NCI-H2029 treated with DMSO at 0.1 percent for 48 hours (cell line): ENCODE measurements around the gene UNC45A.
"Not testable (repeated sequence)": the region's sequence is repeated elsewhere in the genome, so short reads cannot be mapped to it uniquely, and the experiment has no call there.

Experiments
- DNase-seq: peaks from one replicate; lab custom pipeline; 2025; lab: John Stamatoyannopoulos, UW

Gene UNC45A, protein sequence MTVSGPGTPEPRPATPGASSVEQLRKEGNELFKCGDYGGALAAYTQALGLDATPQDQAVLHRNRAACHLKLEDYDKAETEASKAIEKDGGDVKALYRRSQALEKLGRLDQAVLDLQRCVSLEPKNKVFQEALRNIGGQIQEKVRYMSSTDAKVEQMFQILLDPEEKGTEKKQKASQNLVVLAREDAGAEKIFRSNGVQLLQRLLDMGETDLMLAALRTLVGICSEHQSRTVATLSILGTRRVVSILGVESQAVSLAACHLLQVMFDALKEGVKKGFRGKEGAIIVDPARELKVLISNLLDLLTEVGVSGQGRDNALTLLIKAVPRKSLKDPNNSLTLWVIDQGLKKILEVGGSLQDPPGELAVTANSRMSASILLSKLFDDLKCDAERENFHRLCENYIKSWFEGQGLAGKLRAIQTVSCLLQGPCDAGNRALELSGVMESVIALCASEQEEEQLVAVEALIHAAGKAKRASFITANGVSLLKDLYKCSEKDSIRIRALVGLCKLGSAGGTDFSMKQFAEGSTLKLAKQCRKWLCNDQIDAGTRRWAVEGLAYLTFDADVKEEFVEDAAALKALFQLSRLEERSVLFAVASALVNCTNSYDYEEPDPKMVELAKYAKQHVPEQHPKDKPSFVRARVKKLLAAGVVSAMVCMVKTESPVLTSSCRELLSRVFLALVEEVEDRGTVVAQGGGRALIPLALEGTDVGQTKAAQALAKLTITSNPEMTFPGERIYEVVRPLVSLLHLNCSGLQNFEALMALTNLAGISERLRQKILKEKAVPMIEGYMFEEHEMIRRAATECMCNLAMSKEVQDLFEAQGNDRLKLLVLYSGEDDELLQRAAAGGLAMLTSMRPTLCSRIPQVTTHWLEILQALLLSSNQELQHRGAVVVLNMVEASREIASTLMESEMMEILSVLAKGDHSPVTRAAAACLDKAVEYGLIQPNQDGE

DNA sequence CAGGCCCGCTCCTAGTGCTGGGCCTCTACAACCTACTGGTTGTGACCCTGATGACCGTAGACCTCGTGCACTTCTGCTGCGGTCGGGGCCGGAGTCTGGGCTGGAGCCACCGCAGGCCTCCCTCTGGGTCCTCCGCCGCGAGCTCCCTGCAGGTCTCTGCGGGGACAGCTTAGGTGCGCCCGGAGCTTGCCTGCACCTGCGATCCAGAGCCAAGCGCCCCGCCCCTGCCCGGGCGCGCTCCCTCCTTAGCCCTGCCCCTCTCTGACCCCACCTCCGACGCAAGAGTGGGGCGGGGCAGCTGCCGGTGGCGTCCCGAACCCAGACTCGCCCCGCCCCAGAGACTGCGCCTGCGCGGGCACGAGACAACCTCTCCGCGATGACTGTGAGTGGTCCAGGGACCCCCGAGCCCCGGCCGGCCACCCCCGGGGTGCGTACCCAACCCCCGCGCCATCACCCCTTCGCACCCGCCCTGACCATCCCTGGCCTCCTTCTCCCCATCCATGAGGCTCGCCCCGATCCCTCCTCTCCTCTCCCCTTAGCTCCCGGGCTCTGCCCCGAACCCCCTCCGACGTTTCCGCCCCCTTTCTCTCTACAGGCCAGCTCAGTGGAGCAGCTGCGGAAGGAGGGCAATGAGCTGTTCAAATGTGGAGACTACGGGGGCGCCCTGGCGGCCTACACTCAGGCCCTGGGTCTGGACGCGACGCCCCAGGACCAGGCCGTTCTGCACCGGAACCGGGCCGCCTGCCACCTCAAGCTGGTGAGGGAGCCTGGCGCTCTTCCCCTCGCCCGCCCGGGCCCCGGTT lies at the start of gene UNC45A:
TSS of gene UNC45A (plus strand) at position 337 of the 803 bp plus-strand sequence. CDS start at position 377, 40 bp downstream.
- peak; percentile 17 for DNase-seq

GRCh38 chr15:90885432-90886290 lies 49.4 kb upstream of the UNC45A start:
- DNase-seq: no peak

DNA sequence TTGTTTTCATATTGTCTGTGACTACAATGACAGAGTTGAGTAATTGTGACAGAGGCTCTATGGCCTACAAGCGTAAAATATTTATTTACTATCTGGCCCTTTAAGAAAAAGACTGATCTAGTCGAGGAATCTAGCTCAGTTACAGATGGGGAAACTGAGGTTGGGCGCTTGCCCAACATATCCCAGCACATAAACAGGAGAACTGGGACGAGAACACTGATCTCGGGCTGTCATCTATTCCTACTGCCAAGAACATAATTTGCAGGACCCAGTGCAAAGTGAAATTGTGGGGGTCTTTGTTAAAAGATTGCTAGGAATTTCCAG lies 48.8 kb upstream of the UNC45A start:
- no peak for DNase-seq

- no peak for DNase-seq
Observed at GRCh38 chr15:90887037-90887481, 48.0 kb upstream of the UNC45A start.

DNA sequence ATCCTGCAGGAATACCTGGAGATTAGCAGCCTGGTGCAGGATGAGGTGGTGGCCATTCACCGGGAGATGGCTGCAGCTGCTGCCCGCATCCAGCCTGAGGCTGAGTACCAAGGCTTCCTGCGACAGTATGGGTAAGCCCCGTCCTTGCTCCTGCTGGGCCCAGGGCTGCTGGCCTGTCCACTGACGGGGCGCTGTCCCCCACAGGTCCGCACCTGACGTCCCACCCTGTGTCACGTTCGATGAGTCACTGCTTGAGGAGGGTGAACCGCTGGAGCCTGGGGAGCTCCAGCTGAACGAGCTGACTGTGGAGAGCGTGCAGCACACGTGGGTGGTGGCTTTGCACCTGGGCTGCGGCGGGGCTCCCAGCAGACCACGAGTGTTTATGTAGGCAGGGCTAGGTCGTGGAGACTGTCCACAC lies 45.8 kb upstream of the UNC45A start:
- no peak for DNase-seq

DNA sequence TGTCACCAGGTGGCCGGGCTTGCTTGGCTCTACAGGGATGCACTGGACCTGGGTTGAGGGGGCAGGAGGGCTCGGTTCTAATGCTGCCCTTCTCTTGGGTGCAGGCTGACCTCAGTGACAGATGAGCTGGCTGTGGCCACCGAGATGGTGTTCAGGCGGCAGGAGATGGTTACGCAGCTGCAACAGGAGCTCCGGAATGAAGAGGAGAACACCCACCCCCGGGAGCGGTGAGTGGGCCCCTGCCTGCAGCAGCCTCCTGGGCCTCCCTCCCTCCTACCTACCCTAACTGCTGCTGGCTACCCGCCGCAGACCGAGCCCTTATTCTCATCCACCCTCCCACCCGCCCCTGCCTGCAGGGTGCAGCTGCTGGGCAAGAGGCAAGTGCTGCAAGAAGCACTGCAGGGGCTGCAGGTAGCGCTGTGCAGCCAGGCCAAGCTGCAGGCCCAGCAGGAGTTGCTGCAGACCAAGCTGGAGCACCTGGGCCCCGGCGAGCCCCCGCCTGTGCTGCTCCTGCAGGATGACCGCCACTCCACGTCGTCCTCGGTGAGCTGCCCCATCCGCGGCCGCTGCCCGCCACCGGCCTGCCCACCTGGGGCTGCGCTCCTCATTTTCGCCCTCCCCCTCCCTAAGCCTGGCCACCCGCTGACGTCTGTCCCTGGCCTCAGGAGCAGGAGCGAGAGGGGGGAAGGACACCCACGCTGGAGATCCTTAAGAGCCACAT lies 45.2 kb upstream of the UNC45A start:
- no peak for DNase-seq

- DNase-seq: no peak
Observed at GRCh38 chr15:90890839-90891238, 44.2 kb upstream of the UNC45A start.

GRCh38 chr15:90891346-90891949 lies 43.6 kb upstream of the UNC45A start:
- no peak for DNase-seq

GRCh38 chr15:90892023-90892422 lies 43.1 kb upstream of the UNC45A start:
- no peak for DNase-seq

DNA sequence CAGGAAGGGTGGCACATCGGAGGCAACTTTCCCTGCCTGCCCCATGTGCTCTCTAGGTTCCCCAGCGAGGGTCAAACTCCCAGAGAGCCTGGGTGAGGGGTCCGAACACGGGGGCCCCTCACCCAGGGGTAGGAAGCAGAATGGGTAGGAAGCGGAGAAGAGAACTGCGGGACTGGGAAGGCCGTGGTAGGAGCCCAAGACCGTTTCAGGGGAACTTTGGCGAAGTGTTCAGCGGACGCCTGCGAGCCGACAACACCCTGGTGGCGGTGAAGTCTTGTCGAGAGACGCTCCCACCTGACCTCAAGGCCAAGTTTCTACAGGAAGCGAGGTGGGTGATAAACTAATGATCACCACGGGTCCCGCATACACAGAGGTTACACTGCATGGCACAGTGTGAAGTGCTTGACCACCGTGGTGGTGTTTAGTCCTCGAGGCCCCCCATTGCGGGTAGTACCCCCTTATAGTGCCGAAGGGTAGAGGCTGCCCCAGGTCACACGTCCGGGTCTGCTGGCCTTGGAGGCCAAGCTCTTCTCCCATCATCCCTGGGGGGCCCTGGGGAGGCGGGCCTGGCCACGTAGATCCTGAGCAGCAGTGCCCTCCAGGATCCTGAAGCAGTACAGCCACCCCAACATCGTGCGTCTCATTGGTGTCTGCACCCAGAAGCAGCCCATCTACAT lies 42.4 kb upstream of the UNC45A start:
- DNase-seq: no peak

GRCh38 chr15:90893175-90894090 lies 41.7 kb upstream of the UNC45A start:
- no peak for DNase-seq

DNA sequence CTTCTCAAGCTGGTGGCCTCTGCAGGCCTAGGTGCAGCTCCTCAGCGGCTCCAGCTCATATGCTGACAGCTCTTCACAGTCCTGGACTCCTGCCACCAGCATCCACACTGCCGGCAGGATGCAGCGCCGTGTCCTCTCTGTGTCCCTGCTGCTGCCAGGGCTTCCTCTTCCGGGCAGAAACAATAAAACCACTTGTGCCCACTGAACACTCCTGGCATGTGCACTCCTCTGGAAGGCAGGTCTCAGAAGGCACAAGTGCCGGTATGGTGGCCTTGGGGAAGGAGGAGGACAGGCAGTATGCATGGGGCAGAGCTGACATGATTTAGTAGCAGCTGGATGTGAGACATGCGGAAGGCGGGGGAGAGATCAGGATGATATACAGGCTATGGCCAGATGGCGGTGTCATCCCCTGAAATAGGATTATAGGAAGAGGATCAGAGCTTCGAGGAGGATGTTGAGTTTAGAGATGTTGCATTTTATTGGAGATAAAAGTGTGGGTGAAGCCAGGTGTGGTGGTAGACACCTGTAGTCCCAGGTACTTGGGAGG lies 39.4 kb upstream of the UNC45A start:
- peak; percentile 14 for DNase-seq

DNA sequence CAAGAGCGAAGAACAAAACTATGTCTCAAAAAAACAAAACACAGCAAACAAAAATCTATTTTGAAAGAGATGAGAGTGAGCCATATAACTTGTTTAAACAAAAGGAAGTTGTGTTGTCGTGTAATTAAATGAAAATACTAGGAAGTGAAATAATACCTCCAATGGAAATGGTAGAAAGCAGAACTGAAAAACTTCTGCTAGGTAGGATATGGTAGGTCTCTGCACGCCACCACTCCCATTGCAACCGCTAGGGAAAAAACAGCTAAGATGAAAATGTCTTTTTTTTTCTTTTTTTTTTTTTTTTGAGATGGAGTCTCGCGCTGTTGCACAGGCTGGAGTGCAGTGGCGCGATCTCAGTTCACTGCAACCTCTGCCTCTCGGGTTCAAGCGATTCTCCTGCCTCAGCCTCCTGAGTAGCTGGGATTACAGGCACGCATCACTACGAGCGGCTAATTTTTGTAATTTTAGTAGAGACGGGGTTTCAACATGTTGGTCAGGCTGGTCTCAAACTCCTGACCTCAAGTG lies 37.9 kb upstream of the UNC45A start:
- not testable (repeated sequence) for DNase-seq

DNA sequence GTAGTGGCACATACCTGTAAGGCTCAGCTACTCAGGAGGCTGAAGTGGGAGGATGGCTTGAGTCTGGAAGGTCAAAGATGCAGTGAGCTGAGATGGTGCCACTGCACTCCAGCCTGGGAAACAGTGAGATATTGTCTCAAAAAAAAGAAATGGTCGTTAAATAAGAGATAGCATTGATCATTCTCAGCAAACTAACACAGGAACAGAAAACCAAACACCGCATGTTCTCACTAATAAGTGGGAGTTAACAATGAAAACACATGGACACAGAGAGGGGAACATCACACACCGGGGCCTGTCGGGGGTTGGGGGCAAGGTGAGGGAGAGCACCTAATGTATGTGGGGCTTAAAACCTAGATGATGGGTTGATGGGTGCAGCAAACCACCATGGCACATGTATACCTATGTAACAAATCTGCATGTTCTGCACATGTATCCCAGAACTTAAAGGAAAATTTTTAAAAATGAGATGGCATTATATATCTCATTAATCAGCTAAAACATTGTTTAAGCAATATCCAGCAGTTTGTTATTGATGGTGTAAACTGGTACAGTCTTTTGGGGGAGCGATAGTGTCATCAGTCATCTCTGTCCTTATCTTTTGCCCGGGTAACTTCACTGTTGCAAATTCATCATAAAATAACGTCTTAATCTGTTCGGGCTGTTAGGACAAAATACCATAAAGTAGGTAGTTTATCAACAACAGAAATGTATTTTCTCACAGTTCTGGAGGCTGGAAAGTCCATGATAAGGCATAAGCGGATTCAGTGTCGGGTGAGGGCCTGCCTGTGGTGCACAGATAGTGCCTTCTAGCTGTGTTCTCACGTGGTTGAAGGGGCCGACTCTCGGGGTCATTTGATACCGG lies 33.7 kb upstream of the UNC45A start:
- no peak for DNase-seq

DNA sequence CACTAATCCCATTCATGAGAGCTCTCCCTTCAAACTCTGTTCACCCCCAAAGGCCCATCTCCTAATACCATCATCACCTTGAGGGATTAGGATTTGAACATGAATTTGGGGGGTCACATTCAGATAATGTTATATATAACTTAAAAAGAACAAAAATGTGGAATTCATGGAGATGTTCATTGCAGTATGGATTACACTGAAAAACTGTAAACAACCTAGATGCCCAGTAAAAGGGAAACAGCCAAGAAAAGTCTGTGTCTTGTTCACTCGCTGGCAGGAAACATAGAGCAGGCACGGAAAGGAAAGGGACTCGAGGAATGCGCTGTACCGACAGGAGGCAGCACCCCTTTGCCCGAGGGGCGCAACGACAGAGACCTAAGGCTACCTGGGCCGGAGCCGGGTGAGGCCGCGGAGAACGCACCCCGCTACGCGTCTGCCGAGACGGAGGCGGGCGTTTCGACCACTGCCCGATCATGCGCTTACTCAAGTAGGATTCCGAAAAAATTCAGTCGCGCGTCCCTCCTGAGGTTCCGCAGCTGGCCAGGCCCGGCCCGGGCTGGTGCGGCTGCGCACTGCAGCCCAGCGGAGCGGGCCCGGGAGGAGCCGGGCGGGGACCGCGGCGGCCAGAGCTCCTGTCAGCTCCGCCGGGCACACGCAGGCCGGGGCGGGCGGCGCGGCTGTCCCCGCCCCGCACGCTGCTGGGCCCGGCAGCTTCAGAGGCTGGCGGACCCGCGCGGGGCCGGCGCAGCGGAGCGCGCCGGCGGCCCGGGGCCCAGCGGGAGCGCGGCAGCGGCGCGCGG lies 32.8 kb upstream of the UNC45A start:
- DNase-seq: no peak
